SH-SY5Y (cell line): ENCODE results near the gene ICAM2.

ENCODE experiments used
- GATA2 ChIP-seq: IDR thresholded peaks from 2 replicates; pipeline ENCODE4 v1.6.1; 2011; ENCODE audit warnings: mild to moderate bottlenecking, low read depth, low read length
- GATA3 ChIP-seq: IDR thresholded peaks from 2 replicates; pipeline ENCODE4 v1.6.1; 2011; ENCODE audit warnings: low read depth, mild to moderate bottlenecking, low read length, moderate library complexity

DNA sequence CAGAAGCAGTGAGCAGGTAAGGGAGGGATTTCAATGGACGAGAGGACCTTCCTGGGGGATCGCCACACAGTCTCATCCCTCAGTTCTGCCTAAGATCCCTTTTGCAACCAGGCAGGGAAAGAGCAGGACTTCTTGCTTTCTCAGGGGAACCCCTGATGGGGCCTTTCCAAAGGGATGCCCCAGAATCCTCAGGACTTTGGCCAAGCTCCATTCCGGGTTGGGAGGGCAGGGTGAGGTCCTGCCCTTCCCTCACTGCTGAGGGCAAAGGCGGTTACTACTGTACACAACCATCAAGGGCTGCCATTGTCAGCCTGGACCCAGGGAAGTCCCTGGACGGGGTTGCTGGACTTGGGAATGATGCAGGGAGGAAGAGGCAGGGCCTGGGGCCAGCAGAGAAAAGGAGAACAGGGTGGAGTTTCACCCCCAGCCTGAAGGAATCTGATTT is 12.6 kb downstream of the ICAM2 start:
- TF ChIP-seq GATA2 (no peak), GATA3 (no peak)
